ENCODE measurements around the gene AQP2.

DNA sequence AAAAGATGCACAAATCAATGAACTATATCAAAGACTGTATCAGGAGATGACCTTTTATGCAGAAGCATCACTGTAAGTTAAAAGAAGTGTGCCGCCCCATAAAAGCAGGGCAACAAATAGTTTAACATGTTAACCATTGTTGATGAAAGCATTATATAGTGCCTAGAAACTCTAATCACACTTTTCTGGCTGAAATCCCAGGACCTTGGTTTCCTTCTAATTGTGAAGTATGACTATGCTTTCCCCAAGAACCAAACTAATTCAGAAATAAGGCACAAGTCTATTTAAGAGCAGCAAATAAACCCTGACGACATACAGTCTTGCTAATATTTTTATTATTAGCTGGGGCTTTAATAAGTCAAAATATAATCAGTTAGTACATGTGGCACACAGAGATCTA, 53.1 kb downstream of the AQP2 start:
- TF ChIP-seq EZH2phosphoT487 (IDR thresholded peaks at IDR 0.05; ENCODE audit: borderline replicate concordance): no peak
- TF ChIP-seq, protein P1, sequence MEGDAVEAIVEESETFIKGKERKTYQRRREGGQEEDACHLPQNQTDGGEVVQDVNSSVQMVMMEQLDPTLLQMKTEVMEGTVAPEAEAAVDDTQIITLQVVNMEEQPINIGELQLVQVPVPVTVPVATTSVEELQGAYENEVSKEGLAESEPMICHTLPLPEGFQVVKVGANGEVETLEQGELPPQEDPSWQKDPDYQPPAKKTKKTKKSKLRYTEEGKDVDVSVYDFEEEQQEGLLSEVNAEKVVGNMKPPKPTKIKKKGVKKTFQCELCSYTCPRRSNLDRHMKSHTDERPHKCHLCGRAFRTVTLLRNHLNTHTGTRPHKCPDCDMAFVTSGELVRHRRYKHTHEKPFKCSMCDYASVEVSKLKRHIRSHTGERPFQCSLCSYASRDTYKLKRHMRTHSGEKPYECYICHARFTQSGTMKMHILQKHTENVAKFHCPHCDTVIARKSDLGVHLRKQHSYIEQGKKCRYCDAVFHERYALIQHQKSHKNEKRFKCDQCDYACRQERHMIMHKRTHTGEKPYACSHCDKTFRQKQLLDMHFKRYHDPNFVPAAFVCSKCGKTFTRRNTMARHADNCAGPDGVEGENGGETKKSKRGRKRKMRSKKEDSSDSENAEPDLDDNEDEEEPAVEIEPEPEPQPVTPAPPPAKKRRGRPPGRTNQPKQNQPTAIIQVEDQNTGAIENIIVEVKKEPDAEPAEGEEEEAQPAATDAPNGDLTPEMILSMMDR (conservative IDR thresholded peaks at IDR 0.05; ENCODE audit: low read length): no peak
